Activated T-cell treated with anti-CD3 and anti-CD28 coated beads for 1 hour (primary cell): Measurements from ENCODE around the gene CPTP.

Experiments
- DNase-seq: peaks from one replicate; pipeline ENCODE4 v3.0.0-alpha.2; 2020; ENCODE audit warnings: low read depth

CPTP gene

GRCh38 chr1:1319646-1319941 is 5.0 kb upstream of the CPTP start:
- DNase-seq, result no peak

- DNase-seq, result no peak
Measured at GRCh38 chr1:1320666-1321448, 3.7 kb upstream of the CPTP start.

GRCh38 chr1:1321477-1321876 is 3.1 kb upstream of the CPTP start:
- DNase-seq, result no peak

GRCh38 chr1:1322418-1322817 is 2.2 kb upstream of the CPTP start:
- no peak for DNase-seq

GRCh38 chr1:1322952-1323351 is 1.6 kb upstream of the CPTP start:
- DNase-seq, result no peak

- no peak for DNase-seq
Measured at GRCh38 chr1:1324084-1324523, 498 bp upstream of the CPTP start.

GRCh38 chr1:1325288-1326074 is 879 bp downstream of the CPTP start:
- DNase-seq, result no peak

GRCh38 chr1:1326075-1326605 is 1.5 kb downstream of the CPTP start:
- DNase-seq, result no peak

GRCh38 chr1:1327291-1327690 is 2.7 kb downstream of the CPTP start:
- no peak for DNase-seq

- no peak for DNase-seq
Measured at GRCh38 chr1:1328254-1328653, 3.7 kb downstream of the CPTP start.

GRCh38 chr1:1329304-1330210 is 5.0 kb downstream of the CPTP start:
- DNase-seq, result no peak

- DNase-seq, result no peak
Measured at GRCh38 chr1:1330366-1331067, 5.9 kb downstream of the CPTP start.

GRCh38 chr1:1331068-1331965 is 6.7 kb downstream of the CPTP start, which contains the start of gene TAS1R3:
Gene TAS1R3 (plus strand): TSS chr1:1331280. CDS start chr1:1331346, 66 bp downstream.
- DNase-seq, result no peak

- DNase-seq, result no peak
Measured at GRCh38 chr1:1332031-1332755, 7.6 kb downstream of the CPTP start.

- no peak for DNase-seq
Measured at GRCh38 chr1:1332774-1333480, 8.3 kb downstream of the CPTP start.

- no peak for DNase-seq
Measured at GRCh38 chr1:1333551-1334241, 9.1 kb downstream of the CPTP start.

GRCh38 chr1:1334835-1335234 is 10.2 kb downstream of the CPTP start:
- no peak for DNase-seq

GRCh38 chr1:1335283-1335682 is 10.7 kb downstream of the CPTP start:
- DNase-seq, result no peak
